Endothelial cell of umbilical vein (primary cell): ENCODE measurements around the gene GAR1. TPM values are rescaled to one million over a fixed set of nuclear protein-coding genes. Genes with fewer than 3 reads are reported as not detected.

Experiments
- BruUV-seq: library from RNA; stranded (reverse); fragments of 400-500 nt; replicated peaks from 2 replicates; lab custom pipeline; 2021; lab: Mats Ljungman, UMichigan
- CTCF ChIA-PET: fragments of 300-600, 350-600 bp; sonication (Branson Sonifier 250); formaldehyde crosslinking; loops from one replicate; lab custom pipeline; 2021; ENCODE audit warnings: antibody characterized with exemption, inconsistent platforms; lab: Charles Lee
- POLR2A ChIA-PET: fragments of 300-600, 350-600 bp; sonication (Branson Sonifier 250); formaldehyde crosslinking; loops from one replicate; lab custom pipeline; 2021; ENCODE audit warnings: antibody characterized with exemption, inconsistent platforms; lab: Charles Lee
- DNase-seq: peaks from one replicate; pipeline ENCODE4 v3.0.0-alpha.2; 2011; ENCODE audit warnings: low read depth, low spot score
- FAIRE-seq: peaks from 2 replicates; lab custom pipeline; 2011; peaks lifted over from hg19 to GRCh38; lab: Jason Lieb, UNC
- H2AFZ ChIP-seq: 2 replicates; pipeline ENCODE4 v1.6.0; 2012; ENCODE audit warnings: low read depth, low read length, control low read depth, inconsistent platforms
- H3K27ac ChIP-seq: 2 replicates; pipeline ENCODE4 v1.5.1; 2011; ENCODE audit warnings: low read depth, mild to moderate bottlenecking, control low read depth, low read length, moderate library complexity; ENCODE audit not compliant: insufficient read depth
- H3K27me3 ChIP-seq, 2 experiments: 2 replicates each; pipeline versions ENCODE4 v1.6.0 to v1.6.1; 2011; ENCODE audit warnings: low read length in 2 of 2, mixed read lengths in 1 of 2; ENCODE audit not compliant: control insufficient read depth in 2 of 2, insufficient read depth in 2 of 2
- H3K36me3 ChIP-seq, 2 experiments: 2 replicates in 1 of 2; 3 replicates in 1 of 2; pipeline ENCODE4 v1.5.1; 2011; ENCODE audit warnings: low read length in 2 of 2, mild to moderate bottlenecking in 1 of 2, moderate library complexity in 1 of 2; ENCODE audit not compliant: control insufficient read depth in 2 of 2, insufficient read depth in 2 of 2; ENCODE audit errors: extremely low read depth in 1 of 2
- H3K4me1 ChIP-seq: 3 replicates; pipeline ENCODE4 v1.5.1; 2011; ENCODE audit warnings: mild to moderate bottlenecking, low read length; ENCODE audit not compliant: control insufficient read depth, insufficient read depth; ENCODE audit errors: extremely low read depth
- H3K4me2 ChIP-seq: 2 replicates; pipeline ENCODE4 v1.6.1; 2011; ENCODE audit warnings: low read length, control low read depth, mixed read lengths; ENCODE audit not compliant: insufficient read depth
- H3K4me3 ChIP-seq, 3 experiments: fragments of 200-600 bp in 1 of 3; sonication (generic), shearing (Covaris generic) in 1 of 3; replicated peaks in 1 of 3; 2 replicates each; pipeline ENCODE4 v1.5.1; 2011 to 2016; ENCODE audit warnings: control low read depth in 3 of 3, low read length in 3 of 3, mild to moderate bottlenecking in 2 of 3, inconsistent platforms in 1 of 3, low read depth in 1 of 3, moderate library complexity in 1 of 3; ENCODE audit not compliant: insufficient read depth in 1 of 3
- H3K79me2 ChIP-seq: 2 replicates; pipeline ENCODE4 v1.6.0; 2012; ENCODE audit warnings: low read length, inconsistent platforms; ENCODE audit not compliant: control insufficient read depth, insufficient read depth
- H3K9ac ChIP-seq: replicated peaks from 2 replicates; pipeline ENCODE3; 2011; ENCODE audit warnings: low read length, control low read depth; ENCODE audit not compliant: insufficient read depth; ENCODE audit errors: extremely low read depth
- H3K9me1 ChIP-seq: replicated peaks from 3 replicates; pipeline ENCODE4 v1.6.0; 2011; ENCODE audit warnings: mild to moderate bottlenecking, low read length; ENCODE audit not compliant: control insufficient read depth, insufficient read depth; ENCODE audit errors: extremely low read depth
- H3K9me3 ChIP-seq: replicated peaks from 2 replicates; pipeline ENCODE4 v1.5.1; 2012; ENCODE audit warnings: low read length, inconsistent platforms; ENCODE audit not compliant: control insufficient read depth, insufficient read depth
- H4K20me1 ChIP-seq: replicated peaks from 2 replicates; pipeline ENCODE3; 2011; ENCODE audit warnings: mild to moderate bottlenecking, low read length; ENCODE audit not compliant: control insufficient read depth, insufficient read depth; ENCODE audit errors: extremely low read depth
- CTCF ChIP-seq, 2 donors: IDR thresholded peaks; 1 replicate in 1 of 2; 2 replicates in 1 of 2; pipeline ENCODE4 v1.5.1; 2011; ENCODE audit warnings: low read length in 2 of 2, mild to moderate bottlenecking in 2 of 2, moderate library complexity in 2 of 2, control low read depth in 1 of 2, inconsistent platforms in 1 of 2, low read depth in 1 of 2; ENCODE audit not compliant: insufficient read depth in 1 of 2; ENCODE audit errors: extremely low read depth in 1 of 2
- EZH2 ChIP-seq: IDR thresholded peaks from 2 replicates; pipeline ENCODE4 v1.6.1; 2012; ENCODE audit warnings: borderline replicate concordance, low read depth, mild to moderate bottlenecking, moderate library complexity, low read length, inconsistent platforms; ENCODE audit not compliant: severe bottlenecking
- FOS ChIP-seq: IDR thresholded peaks from 2 replicates; pipeline ENCODE4 v1.6.1; 2011; ENCODE audit warnings: mild to moderate bottlenecking, low read length, moderate library complexity, borderline replicate concordance; ENCODE audit not compliant: insufficient read depth
- GATA2 ChIP-seq: IDR thresholded peaks from 2 replicates; pipeline ENCODE4 v1.7.0; 2011; ENCODE audit warnings: low read depth, mild to moderate bottlenecking, moderate library complexity, mixed read lengths, low read length; ENCODE audit not compliant: insufficient read length, insufficient read depth
- JUN ChIP-seq: IDR thresholded peaks from 2 replicates; pipeline ENCODE4 v1.6.1; 2011; ENCODE audit warnings: borderline replicate concordance, low read depth; ENCODE audit not compliant: insufficient read length, insufficient read depth
- MAX ChIP-seq: IDR thresholded peaks from 2 replicates; pipeline ENCODE4 v1.6.1; 2011; ENCODE audit not compliant: insufficient read depth, insufficient read length
- MYC ChIP-seq: IDR thresholded peaks from one replicate; pipeline ENCODE4 v1.6.1; 2011; ENCODE audit warnings: mild to moderate bottlenecking, low read depth, low read length
- POLR2A ChIP-seq: IDR thresholded peaks from 2 replicates; pipeline ENCODE4 v1.6.1; 2012; ENCODE audit warnings: low read depth, mild to moderate bottlenecking, control low read depth, low read length
- POLR2AphosphoS5 ChIP-seq: IDR thresholded peaks from 2 replicates; pipeline ENCODE4 v1.6.1; 2012; ENCODE audit warnings: low read depth, mild to moderate bottlenecking, control low read depth, low read length, moderate library complexity; ENCODE audit not compliant: insufficient read depth
- dilution Hi-C: fragments of 300-500 bp; cut with MboI; formaldehyde crosslinking; loops from one replicate; pipeline ENCODE4 v1.15.0; 2019; ENCODE audit warnings: low sequenced_read_pairs; ENCODE audit not compliant: extremely low pct_ligation_motif_present
- intact Hi-C: fragments of 100-400 bp; cut with micrococcal nuclease; formaldehyde crosslinking; loops from one replicate; pipeline ENCODE4 v1.10.0; 2022
- polyA plus RNA-seq, 4 experiments: library from polyadenylated mRNA; depleted of rRNA in 3 of 4; stranded (reverse) in 3 of 4; unstranded in 1 of 4; fragments of >200 nt; gene quantifications; 2 replicates each; pipeline versions ENCODE4 v1.2.1 to v1.2.3, GENCODE V29; 2011 to 2012; ENCODE audit warnings: missing spikeins in 1 of 4
- total RNA-seq: library from RNA; stranded (reverse); gene quantifications from 2 replicates; pipeline ENCODE4 v1.2.3, GENCODE V29; 2021

GAR1 gene
- total and polyA plus RNA-seq, 2 donors (not counting 3 experiments of a cell fraction or from before 2014, with no cell fraction given), result 12.7 to 29.1 TPM

GRCh38 chr4:109872065-109872464 lies 56.5 kb downstream of the GAR1 start:
- DNase-seq (no peak), FAIRE-seq (no peak)
- Histone ChIP-seq H3K4me3 (no peak overlapping the region), H3K4me2 (no peak overlapping the region), H3K9ac (no peak overlapping the region), H3K36me3 (no peaks in the 10 kb centered on the region), H3K27ac (no peak overlapping the region), H3K4me1 (no peaks in the 10 kb centered on the region), H3K9me1 (no peaks in the 10 kb centered on the region), H3K79me2 (no peaks in the 10 kb centered on the region), H3K27me3 (no peaks in the 10 kb centered on the region), H4K20me1 (no peaks in the 10 kb centered on the region), H3K9me3 (no peaks in the 10 kb centered on the region), H2AFZ (no peak overlapping the region)
- intact Hi-C loops (no loop called here), dilution Hi-C loops (no loop called here)
- POLR2A ChIA-PET, result no interaction called here
- CTCF ChIA-PET, result no interaction called here
- BruUV-seq, result no TSS peak
- no peak for TF ChIP-seq FOS
- no peak for TF ChIP-seq POLR2AphosphoS5
- TF ChIP-seq MYC, result no peak
- TF ChIP-seq CTCF (IDR thresholded peaks at IDR 0.05; ENCODE audit: extremely low read depth in 1 of 2, insufficient read depth in 1 of 2, low read depth in 1 of 2, low read length in 2 of 2), result no peak
- no peak for TF ChIP-seq EZH2
- no peak for TF ChIP-seq JUN
- TF ChIP-seq MAX, result no peak
- no peak for TF ChIP-seq GATA2
- TF ChIP-seq POLR2A, result no peak
